ENCODE measurements around the gene DGKI. TPM values are rescaled to one million over a fixed set of nuclear protein-coding genes. Genes with fewer than 3 reads are reported as not detected.

DGKI gene
- total RNA-seq, 1 experiment from 2014 or later, result 0.79 TPM

- TF ChIP-seq OVOL2 (CRISPR knock-in tag; IDR thresholded peaks at IDR 0.05; ENCODE audit: borderline replicate concordance) (no peak), SMAD3 (CRISPR knock-in tag; IDR thresholded peaks at IDR 0.05; ENCODE audit: borderline replicate concordance) (no peak), ELF4 (CRISPR knock-in tag; IDR thresholded peaks at IDR 0.05; ENCODE audit: low read depth) (no peak), TEAD1 (CRISPR knock-in tag; IDR thresholded peaks at IDR 0.05) (no peak), NR1H2 (CRISPR knock-in tag; IDR thresholded peaks at IDR 0.05) (no peak), ZSCAN18 (CRISPR knock-in tag; IDR thresholded peaks at IDR 0.05) (no peak), ATF1 (CRISPR knock-in tag; IDR thresholded peaks at IDR 0.05) (no peak), KAT7 (CRISPR knock-in tag; IDR thresholded peaks at IDR 0.05; ENCODE audit: borderline replicate concordance) (no peak), RORB (CRISPR knock-in tag; IDR thresholded peaks at IDR 0.05) (no peak), TEAD4 (CRISPR knock-in tag; IDR thresholded peaks at IDR 0.05) (no peak), NFYB (CRISPR knock-in tag; conservative IDR thresholded peaks at IDR 0.05; ENCODE audit: low read depth) (no peak), ZNF532 (CRISPR knock-in tag; IDR thresholded peaks at IDR 0.05; ENCODE audit: borderline replicate concordance) (no peak), PRDM15 (CRISPR knock-in tag; IDR thresholded peaks at IDR 0.05) (no peak), SMAD4 (CRISPR knock-in tag; IDR thresholded peaks at IDR 0.05) (no peak)
- H3K4me1 Mint-ChIP-seq, result peaks cover 6% of the 10 kb centered on the region; the same call in 1 of the 2 replicates
- POLR2A ChIA-PET, result no interaction called here
- H3K9me3 Mint-ChIP-seq, result no peaks in the 10 kb centered on the region
- no peak overlapping the region for H3K27ac Mint-ChIP-seq
- ATAC-seq, result no peak
- DNase-seq (ENCODE audit: low spot score), result no peak
- CTCF ChIA-PET, result no interaction called here
- no peak overlapping the region for H3K4me3 Mint-ChIP-seq
- H3K27me3 Mint-ChIP-seq (ENCODE audit: low read depth), result no peaks in the 10 kb centered on the region
- H3K36me3 Mint-ChIP-seq, result no peaks in the 10 kb centered on the region
Measured at GRCh38 chr7:137404660-137405317, 442.0 kb downstream of the DGKI start.

- H3K4me3 Mint-ChIP-seq, result no peak overlapping the region
- no peaks in the 10 kb centered on the region for H3K36me3 Mint-ChIP-seq
- ChIA-PET POLR2A (no interaction called here), CTCF (interaction anchor here (0.9 to 1.5 kb wide), 2 partner anchors 188 to 234 kb away, joined by 3 read pairs; no protein-coding TSS in a partner anchor)
- DNase-seq (ENCODE audit: low spot score) (no peak), ATAC-seq (peak; percentile 60)
- H3K4me1 Mint-ChIP-seq, result peaks cover 6% of the 10 kb centered on the region; the same call in 1 of the 2 replicates
- no peaks in the 10 kb centered on the region for H3K9me3 Mint-ChIP-seq
- no peaks in the 10 kb centered on the region for H3K27me3 Mint-ChIP-seq (ENCODE audit: low read depth)
- TF ChIP-seq ZSCAN18 (CRISPR knock-in tag; IDR thresholded peaks at IDR 0.05) (no peak), USF2 (CRISPR knock-in tag; IDR thresholded peaks at IDR 0.05) (no peak), ZNF232 (CRISPR knock-in tag; IDR thresholded peaks at IDR 0.05) (no peak), ZBTB21 (CRISPR knock-in tag; IDR thresholded peaks at IDR 0.05; ENCODE audit: borderline replicate concordance) (no peak), ERG (CRISPR knock-in tag; IDR thresholded peaks at IDR 0.05) (no peak), NFATC4 (CRISPR knock-in tag; IDR thresholded peaks at IDR 0.05) (no peak), FOXK1 (CRISPR knock-in tag; IDR thresholded peaks at IDR 0.05) (no peak)
- no peak overlapping the region for H3K27ac Mint-ChIP-seq
Measured at GRCh38 chr7:137403353-137403695, 443.4 kb downstream of the DGKI start.
